Skeletal muscle cell (primary cell): ENCODE measurements around the gene XYLT2.
"Not testable (repeated sequence)": the region's sequence is repeated elsewhere in the genome, so short reads cannot be mapped to it uniquely, and the experiment has no call there.

Source experiments
- DNase-seq: peaks from one replicate; pipeline ENCODE4 v3.0.0-alpha.2; 2010; ENCODE audit warnings: low read depth
- H3K4me3 ChIP-seq: 2 replicates; pipeline ENCODE4 v1.5.1; 2011; ENCODE audit warnings: low read depth, mild to moderate bottlenecking, control low read depth, low read length, moderate library complexity

The XYLT2 gene

DNA sequence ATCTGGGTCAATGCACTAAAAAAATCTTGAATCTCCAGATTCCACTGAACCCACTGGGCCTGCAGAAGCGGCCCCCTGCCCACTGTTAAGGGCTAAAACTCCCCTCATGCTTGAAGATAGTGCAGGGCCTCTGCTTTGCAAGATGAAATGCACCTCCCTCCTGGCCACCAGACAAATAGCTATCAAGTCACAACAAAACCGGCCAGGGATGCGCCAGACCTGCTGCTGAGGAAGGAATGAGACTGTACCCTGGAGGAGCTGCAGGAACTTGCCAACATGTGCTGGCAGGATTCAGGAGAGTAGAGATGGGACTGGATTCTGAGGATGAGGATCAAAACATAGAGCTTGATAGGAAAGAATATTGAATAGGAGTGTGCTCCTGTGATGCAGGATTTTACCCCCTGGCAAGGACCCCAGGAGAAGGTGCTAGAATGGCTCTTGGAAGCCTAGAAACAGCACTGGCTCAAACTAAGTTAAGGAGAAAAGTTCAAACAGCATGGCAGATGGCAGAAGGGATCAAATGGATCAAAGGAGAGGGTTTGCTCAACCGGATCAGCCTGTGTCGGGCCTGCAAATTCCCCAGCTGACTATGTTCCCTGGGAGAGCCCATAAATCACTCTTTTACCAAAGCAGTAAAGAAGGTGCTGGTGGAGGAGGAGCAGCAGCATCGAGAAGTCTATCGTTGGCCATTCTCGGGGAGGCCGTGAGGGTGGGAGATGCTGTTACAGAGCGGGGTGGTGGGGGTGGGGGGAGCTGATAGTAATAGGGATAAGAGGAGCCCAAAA, 27.2 kb upstream of the XYLT2 start:
- H3K4me3 ChIP-seq: no peak overlapping the region
- DNase-seq: no peak

DNA sequence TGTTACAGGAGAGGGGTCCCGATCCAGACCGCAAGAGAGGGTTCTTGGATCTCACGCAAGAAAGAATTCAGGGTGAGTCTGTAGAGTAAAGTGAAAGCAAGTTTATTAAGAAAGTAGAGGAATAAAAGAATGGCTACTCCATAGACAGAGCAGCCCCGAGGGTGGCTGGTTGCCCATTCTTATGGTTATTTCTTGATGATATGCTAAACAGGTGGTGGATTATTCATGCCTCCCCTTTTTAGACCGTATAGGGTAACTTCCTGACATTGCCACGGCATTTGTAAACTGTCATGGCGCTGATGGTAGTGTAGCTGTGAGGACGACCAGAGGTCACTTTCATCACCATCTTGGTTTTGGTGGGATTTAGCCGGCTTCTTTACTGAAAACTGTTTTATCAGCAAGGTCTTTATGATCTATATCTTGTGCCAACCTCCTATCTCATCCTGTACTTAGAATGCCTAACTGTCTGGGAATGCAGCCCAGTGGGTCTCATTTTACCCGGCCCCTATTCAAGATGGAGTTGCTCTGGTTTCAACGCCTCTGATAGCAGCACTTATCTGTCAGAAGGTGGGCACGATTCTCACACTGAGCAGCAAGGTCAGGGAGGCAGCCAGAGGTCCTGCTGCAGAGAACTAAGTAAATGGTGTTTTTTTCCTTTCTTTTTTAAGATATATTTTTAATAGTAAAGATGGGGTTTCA, 26.5 kb upstream of the XYLT2 start:
- DNase-seq: no peak
- no peak overlapping the region for H3K4me3 ChIP-seq

DNA sequence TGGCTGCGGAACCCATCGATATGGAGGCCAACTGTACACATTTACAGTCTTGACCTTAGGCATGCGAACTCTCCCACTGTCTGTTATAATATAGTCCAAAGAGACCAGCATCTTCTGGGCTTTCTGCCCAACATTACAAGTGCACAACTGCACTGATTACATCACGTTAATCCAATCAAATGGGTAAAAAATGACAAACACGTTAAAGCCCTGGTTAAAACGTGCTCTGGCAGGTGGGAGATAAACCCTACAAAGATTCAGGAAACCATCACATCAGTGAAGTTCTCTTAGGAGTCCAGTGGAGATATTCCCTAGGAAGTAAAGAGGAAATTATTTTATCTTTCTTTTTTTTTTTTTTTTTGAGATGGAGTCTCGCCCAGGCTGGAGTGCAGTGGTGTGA, 23.7 kb upstream of the XYLT2 start:
- no peak for DNase-seq
- no peak overlapping the region for H3K4me3 ChIP-seq

DNA sequence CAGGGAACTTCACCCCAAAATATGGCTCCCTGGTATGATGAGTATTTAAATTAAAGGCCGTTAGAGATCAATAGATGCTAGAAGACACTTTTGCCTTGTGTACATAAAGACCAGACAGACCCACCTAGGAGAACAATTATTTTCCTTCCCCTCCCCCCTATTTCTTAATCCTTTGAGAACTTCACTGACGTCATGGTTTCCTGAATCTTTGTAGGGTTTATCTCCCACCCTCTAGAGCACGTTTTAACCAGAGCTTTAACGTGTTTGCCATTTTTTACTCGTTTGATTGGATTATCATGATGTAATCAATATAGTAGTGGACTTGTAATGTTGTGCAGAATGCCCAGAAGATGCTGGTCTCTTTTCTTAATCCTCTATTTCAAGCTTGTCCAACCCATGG, 22.9 kb upstream of the XYLT2 start:
- H3K4me3 ChIP-seq: no peak overlapping the region

DNA sequence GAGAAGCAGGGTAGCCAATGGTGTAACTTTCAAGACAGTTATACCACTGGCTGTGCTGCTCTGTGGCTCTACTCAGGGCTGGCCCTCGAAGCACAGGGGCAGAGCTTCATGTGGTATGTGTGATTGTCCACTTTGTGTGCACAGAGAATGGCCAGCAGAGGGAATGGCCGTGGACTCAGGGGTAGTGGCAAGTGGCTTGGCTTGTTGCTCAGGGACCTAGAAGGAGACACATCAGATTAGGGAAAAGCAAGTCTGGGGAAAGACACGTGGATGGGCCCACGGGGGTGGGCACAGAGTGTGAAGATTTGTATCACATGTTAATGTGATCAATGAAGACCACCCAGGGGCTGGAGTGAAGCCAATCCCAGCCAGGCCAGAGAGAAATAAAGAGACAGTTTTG, 20.0 kb upstream of the XYLT2 start:
- DNase-seq: no peak
- no peak overlapping the region for H3K4me3 ChIP-seq

More for the DNA sequence above, 22.9 kb upstream of the XYLT2 start:
- no peak for DNase-seq

DNA sequence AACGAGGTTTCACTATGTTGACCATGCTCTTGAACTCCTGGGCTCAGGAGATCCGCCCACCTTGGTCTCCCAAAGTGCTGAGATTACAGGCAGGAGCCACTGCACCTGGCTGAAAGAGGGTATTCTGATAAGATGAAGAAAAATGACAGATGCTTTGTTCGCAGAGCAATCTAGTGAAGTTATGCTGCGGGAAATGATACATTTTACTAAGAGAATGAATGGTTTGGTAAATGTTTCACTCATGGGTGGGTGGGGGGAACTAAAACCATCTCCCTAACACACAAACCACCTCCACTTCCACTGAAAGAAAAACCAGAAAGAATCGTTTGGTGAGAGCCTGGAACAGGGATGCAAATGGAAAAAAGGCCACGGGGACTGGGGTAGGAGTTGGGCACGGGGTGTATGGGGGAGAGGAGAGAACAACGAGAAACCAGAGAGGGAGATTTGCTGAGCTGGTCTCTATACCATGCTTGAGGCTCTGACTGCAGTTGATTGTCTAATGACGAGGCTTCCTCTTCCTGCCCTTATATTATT, 19.0 kb upstream of the XYLT2 start:
- H3K4me3 ChIP-seq: no peak overlapping the region
- DNase-seq: no peak

DNA sequence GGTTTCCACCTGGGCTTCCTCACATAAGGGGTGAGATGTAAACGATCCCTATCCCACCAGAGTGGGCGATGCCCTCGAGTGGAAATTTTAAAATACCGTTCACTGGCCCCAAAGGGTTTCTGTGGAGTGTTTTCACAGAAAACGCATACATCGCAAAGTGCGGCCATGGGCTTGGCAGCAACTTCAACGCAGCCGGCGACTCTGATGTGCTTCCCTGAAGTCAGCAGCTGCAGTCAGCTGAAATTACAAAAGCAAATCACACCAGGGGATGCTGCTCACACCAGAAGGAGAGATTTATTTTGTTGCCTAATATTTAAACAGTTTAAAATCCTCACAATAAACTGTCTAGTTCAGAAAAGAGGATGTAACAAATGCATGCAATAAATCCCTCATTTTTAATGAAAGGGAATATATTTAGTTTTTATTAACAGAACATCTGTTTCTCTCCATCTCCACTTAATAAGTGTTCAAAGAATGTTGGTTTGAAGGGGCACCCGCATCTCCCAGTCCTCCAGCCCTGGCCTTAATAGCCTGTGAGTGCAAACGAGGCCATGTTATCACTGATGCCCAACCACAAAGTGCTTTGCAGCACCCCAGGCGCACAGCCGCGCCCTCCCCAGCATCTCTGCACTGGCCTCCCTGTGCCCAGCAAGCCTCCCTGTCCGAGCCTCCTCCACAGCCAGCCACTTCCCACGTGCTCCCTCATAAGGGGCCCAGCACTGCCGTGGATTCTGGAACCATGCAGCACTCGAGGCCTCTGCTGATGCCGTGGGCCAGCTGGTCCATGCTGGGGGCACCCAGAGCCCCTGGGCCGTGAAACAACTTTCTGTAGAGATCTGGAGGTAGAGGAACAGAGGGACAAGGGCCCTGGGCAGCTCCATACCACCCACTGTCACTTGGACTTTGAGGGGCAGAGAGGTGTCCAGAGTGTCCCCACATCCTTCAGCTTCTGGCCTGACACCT, 17.3 kb upstream of the XYLT2 start:
- no peak overlapping the region for H3K4me3 ChIP-seq
- no peak for DNase-seq

DNA sequence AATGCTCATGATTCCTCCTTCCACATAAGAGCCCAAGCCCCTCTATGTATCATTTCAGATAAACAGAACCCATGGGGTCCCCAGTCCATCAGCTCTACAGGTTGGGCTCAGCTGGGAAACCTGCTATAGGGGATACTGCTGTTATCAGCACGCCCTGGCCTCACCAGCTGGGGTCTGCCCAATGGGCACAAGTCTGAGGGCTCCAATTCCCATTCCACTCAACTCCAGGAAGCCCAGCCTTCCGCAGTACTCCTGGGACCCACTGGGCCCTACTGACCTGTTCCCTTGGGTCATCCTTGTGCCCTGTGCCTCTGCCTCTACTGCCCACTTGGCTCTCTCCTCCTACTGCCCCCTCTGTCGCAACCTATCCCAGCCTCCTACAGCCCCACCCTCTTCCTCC, 16.2 kb upstream of the XYLT2 start:
- no peak for DNase-seq
- H3K4me3 ChIP-seq: no peak overlapping the region

DNA sequence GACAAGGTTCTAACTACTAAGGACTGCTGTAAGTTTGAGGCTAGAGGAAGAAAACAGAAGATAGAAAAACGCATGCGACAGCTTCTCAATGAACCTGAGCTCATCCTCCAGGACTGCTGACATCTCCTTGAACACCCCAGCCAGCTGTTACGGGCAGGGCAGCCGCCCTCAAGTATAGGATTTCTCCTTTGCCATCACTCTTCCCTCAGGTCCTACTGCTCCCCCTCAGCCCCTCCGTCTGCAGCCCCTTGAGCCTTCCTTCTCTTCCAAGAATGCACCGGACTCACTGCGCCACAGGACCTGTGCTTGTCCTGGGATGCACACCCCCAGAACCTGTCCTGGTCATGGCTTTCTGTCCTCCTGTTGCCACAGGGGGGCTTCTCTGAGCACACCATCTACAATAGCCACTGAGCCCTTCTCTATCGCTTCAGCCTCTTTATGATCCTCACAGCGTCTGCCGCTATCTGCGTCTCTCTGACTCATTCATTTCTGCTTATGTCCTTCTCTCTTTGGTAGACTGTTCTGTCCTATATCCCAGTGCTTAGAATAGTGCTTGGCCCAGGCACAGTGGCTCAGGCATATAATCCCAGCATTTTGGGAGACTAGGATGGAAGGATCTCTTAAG, 15.7 kb upstream of the XYLT2 start:
- no peak overlapping the region for H3K4me3 ChIP-seq
- DNase-seq: no peak

DNA sequence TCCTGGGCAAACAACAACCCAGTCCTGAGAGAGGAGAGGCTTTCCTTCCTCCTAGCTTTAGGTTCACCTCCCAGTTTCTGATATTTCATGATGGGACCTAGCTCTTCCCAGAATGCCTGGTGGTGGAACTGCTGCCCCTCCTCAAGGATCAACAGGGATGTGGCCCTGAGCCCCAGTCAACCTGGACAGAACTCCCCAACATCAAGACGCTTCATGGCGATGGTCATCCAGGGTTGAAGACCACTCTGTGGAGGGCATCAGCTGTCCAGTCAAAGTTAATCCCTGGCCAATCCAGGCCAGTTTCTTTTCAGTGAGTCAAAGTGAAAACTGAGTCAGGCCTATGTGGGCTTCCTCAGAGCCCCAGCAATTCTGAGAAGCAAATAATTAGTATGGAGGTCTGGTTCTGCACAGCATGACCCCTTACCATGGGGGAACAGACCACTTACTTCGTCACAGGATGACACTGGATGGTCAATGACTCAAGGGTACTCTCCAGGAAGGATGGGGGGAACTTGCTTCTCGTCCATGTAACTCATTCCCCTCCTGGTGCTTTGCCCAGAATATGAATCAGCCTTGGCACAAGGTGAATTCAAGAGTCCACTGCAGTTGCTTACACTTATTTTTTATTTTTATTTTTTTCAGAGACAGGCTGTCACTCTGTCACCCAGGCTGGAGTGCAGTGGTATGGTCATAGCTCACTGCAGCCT, 14.7 kb upstream of the XYLT2 start:
- peak; percentile 92 for DNase-seq

DNA sequence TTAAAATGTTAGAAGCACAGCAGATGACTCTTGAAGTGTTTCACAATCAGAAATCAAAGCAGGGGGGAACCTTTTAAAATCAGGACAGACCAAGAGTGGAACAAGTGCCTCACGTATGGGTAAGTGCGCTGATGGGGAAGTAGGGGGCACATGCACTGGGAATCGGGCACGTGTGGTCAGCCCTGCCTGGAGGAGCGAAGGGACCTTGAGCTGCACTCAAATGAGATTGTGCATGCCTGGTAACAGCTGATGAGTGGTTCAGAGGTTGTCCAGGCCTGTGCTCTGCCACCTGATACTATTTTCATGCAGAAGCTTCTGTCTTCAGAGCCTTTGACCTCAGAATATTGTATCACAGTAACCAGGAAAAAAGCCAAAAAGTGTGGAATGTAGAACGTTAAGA, 13.7 kb upstream of the XYLT2 start:
- no peak for DNase-seq
- H3K4me3 ChIP-seq: no peak overlapping the region

More for the DNA sequence above, 14.7 kb upstream of the XYLT2 start:
- no peak overlapping the region for H3K4me3 ChIP-seq

DNA sequence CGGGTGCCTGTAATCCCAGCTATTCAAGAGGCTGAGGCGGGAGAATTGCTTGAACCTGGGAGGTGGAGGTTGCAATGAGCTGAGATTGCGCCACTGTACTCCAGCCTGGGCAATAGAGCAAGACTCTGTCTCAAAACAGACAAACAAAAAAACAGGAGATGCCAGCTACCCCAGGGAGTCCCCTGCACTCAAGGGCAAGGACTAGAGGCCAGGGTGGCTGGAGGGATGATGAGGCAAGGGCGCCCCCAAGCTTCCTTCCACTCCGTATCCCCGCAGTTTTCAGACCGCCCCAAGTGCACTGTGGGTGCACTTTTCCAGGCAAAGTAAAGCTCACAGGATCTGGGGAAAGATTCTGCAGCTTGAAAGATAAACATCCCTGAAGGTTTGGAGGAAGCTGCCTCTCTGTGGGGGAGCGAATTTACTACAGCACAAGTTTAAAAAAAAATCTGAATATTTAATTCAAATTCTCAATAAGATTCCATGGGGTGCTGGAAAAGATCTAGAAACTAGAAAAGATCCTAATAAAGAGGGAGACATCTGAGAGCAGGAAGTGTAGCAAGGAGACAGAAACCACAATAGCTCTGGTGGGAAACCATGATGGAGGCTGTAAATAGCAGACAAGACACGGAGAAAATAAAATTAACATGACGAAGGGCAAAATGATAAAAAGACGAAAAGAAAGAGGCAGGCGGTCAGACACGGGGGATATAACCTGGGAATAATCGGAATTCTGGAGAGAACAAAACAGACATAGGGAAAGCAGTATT, 12.5 kb upstream of the XYLT2 start:
- DNase-seq, H3K4me3 ChIP-seq: not testable (repeated sequence)

DNA sequence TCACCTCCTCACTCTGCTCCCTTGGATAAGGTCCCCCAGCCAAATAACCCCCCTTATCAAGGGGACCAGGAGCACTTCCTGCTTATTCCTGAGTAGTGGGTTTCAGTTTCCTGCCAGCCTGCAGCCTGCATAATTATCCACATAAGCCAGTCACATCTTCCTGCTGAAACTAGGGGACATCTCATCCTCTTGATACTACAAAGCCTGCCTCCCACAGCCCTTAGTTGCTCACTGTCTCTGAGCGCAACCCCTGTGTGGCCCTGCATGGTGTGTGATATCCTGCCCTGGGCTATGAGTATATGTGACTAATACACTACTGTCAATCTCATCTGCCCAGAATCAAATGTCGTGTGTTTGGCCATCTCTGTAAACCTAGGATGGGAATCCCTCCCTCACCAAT, 8.0 kb upstream of the XYLT2 start:
- H3K4me3 ChIP-seq: no peak overlapping the region
- DNase-seq: no peak

DNA sequence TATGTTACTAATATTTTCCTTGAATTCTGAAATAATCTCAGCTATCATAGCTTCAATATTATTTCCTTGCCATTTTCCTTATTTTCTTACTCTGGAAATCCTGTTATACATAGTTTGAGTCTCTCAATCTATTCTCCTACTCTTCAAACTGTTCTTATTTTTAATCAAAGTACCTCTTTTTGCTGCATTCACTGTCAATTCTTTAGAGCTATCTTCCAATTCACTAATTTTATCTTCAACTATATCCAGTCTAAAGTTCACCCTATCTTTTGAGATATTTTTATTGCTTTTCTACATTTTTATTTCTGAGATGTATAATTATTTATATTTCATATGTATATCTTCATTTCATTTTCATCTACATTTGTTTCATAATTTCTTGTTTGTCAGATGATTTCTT, 7.3 kb upstream of the XYLT2 start:
- DNase-seq: no peak
- no peak overlapping the region for H3K4me3 ChIP-seq

DNA sequence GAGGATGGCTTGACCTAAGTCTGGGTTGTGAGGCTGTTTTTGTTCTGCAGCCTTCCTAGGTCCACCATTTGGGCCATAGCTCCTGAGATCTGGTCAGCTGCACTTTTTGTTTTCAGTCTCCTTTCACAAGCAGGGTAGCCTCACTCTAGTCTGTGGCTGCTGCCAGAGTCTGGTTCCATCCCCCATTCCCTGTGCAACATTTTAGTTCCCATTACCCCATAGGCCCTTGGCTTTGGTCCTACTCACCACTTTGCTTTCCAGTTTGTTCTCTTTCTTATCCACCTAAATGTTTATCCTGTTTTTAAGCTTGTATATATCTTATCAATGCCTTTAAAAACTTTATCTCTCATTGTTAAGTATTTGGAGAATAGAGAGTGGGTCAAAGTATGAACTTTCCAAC, 6.5 kb upstream of the XYLT2 start:
- no peak for DNase-seq
- H3K4me3 ChIP-seq: no peak overlapping the region

DNA sequence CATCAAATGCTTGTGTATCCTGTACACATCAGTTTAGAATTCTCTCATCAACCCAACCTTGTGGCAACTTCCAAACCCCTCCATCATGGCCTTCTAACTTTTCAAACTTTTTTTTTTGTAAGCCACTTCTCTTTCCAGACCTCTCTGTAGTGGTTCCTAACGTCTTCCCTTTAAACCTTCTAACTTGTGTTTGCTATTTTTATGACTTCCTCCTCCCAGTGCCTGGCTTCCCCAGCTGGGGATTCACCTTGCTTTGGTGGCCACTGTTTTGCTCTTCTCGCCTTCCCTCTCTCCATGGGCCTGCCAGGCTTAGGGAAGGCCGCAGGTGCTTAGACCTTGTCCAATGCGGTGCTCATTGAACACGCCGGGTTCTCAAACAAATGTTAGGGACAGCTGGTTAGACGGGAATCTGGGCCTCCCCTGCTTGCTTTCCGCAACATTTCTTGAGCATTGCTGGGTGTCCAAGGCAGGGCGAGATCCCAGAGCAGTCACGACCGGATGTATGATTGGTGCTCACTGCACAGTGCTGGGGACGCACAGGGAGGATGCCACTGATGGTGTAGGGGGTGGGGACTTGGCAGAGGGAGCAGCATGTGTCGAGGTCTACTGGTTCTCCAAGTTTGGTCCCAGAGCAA, 1.1 kb upstream of the XYLT2 start:
- H3K4me3 ChIP-seq: no peak overlapping the region
- no peak for DNase-seq

DNA sequence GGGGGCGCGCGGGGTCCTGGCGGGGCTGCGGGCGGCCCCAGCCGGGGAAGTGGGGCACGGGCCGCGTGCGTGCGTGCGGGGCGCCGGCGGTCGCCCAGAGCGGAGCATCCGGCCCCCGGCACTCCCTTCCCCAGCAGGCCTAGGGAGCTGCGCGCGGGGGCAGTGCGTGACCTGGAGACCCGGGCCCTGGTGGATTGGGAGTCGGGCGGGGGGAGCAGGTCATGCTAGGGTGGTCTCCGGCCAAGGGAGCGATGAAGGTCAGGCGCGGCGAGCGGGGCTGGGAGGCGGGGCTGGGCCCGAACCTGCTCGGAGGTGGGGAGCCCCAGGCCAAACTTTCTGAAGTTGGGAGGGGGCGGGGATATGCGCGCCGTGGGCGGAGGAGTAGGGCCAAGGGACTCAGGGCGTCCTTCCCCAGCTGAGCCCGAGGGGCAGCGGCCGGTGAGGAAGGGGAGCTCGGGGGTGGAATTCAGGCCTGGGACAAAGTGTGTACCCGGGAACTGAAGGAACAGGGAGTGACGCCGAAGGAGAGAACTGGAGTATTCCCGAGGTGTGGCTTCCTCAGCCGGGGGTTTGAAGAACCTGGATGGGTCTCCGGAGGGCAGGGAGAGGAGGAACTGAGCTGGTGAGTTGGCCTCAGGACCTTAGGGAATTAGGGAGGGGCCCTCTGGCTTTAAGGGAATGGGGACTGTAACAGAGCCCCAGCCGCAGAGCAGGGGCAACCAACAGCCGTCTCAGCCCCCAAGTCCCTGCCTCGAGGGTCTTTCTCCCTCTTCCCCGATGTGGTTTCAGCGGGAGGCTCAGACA, 589 bp downstream of the XYLT2 start:
- no peak for DNase-seq
- H3K4me3 ChIP-seq: peak overlapping the region; percentile 73
